Cardiac fibroblast (primary cell): Measurements from ENCODE around the gene RANBP9.
A peak's percentile ranks its signal among the peaks of the same experiment; 100 is the strongest.

Source experiments
- DNase-seq, 2 donors: peaks; one replicate each; pipeline versions ENCODE4 v3.0.0 to v3.0.0-alpha.2; 2010; ENCODE audit warnings: low read depth in 2 of 2
- H3K4me3 ChIP-seq, 2 donors: replicated peaks in 1 of 2; 1 replicate in 1 of 2; 2 replicates in 1 of 2; pipeline ENCODE4 v1.5.1; 2011; ENCODE audit warnings: low read depth in 2 of 2, low read length in 2 of 2, mild to moderate bottlenecking in 2 of 2, moderate library complexity in 1 of 2
- TF ChIP-seq, protein P1 (sequence below): IDR thresholded peaks from one replicate; pipeline ENCODE4 v1.5.1; 2011; ENCODE audit warnings: low read depth, mild to moderate bottlenecking, low read length, inconsistent platforms

The RANBP9 gene

GRCh38 chr6:13680448-13680968, 31.1 kb downstream of the RANBP9 start:
- no peak for DNase-seq
- no peak overlapping the region for H3K4me3 ChIP-seq
- TF ChIP-seq, protein P1, sequence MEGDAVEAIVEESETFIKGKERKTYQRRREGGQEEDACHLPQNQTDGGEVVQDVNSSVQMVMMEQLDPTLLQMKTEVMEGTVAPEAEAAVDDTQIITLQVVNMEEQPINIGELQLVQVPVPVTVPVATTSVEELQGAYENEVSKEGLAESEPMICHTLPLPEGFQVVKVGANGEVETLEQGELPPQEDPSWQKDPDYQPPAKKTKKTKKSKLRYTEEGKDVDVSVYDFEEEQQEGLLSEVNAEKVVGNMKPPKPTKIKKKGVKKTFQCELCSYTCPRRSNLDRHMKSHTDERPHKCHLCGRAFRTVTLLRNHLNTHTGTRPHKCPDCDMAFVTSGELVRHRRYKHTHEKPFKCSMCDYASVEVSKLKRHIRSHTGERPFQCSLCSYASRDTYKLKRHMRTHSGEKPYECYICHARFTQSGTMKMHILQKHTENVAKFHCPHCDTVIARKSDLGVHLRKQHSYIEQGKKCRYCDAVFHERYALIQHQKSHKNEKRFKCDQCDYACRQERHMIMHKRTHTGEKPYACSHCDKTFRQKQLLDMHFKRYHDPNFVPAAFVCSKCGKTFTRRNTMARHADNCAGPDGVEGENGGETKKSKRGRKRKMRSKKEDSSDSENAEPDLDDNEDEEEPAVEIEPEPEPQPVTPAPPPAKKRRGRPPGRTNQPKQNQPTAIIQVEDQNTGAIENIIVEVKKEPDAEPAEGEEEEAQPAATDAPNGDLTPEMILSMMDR = no peak

DNA sequence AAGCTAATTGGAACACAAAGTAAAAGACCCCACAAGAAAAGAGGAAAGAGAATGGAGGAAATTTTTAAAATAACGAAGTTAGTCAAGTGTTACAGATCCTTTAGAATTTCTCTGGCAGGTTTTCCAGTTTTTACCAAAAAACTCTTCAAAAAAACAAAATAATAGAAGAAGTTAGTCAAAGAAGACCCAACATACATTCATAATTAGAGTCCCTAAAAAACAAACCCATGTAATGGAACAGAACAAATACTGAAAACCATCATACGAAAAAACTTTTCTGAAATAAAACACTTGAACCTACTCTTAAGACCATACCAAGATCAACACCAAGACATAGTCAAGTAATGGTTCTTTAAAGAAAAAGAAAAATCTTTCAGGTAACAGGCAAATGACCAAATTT, 31.6 kb downstream of the RANBP9 start:
- TF ChIP-seq, protein P1 = no peak
- no peak overlapping the region for H3K4me3 ChIP-seq
- no peak for DNase-seq

- no peak overlapping the region for H3K4me3 ChIP-seq
- DNase-seq = no peak
- TF ChIP-seq, protein P1 = no peak
Measured at GRCh38 chr6:13678255-13678983, 33.2 kb downstream of the RANBP9 start.

DNA sequence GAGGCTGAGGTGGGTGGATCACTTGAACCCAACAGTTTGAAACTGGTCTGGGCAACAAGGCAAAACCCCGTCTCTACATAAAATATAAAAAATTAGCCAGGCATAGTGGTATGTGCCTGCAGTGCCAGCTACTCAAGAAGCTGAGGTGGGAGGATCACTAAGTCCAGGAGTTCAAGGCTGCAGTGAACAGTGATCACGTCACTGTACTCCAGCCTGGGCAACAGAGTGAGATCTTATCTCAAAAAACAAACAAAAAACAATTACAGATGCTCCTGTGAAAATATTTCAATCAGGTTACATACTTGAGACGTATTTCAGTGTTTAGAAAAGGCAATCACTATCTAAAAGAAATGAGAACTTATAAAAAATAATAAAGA, 33.8 kb downstream of the RANBP9 start:
- TF ChIP-seq, protein P1 = no peak
- peak; percentile 14 to 46 for DNase-seq

DNA sequence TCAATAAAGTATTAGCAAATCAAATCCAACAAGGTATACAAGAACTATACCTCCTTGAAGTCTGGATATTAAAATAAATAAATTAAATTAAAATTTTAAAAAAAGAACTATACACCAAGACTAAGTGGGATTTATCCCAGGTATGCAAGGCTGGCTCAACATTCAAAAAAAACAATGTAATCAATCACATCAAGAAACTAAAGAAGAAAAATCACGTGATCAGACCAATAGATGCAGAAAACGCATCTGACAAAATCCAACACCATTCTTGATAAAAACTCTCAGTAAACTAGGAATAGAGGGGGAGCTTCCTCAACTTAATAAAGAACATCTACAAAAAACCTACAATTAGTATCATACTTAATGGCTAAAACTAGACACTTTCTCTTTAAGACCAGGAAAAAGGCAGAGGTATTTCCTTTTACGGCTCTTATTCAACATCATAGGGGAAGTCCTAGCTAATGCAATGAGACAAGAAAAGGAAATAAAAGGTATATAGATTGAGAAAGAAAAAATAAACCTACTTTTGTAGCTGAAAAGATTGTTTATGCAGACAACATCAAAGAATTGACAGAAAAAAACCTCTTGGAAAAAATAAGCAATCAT, 35.0 kb downstream of the RANBP9 start:
- no peak overlapping the region for H3K4me3 ChIP-seq
- TF ChIP-seq, protein P1 = no peak
- DNase-seq = no peak

More for the DNA sequence above, 33.8 kb downstream of the RANBP9 start:
- H3K4me3 ChIP-seq = no peak overlapping the region

GRCh38 chr6:13674533-13675190, 37.0 kb downstream of the RANBP9 start:
- no peak overlapping the region for H3K4me3 ChIP-seq

More at GRCh38 chr6:13674533-13675190, 37.0 kb downstream of the RANBP9 start:
- DNase-seq = no peak
- TF ChIP-seq, protein P1 = no peak
